CD4-positive, alpha-beta T cell treated with Interferon gamma for 1 hour (primary cell): ENCODE results near the gene RPL10A.

Experiments used
- DNase-seq: peaks from one replicate; pipeline ENCODE4 v3.0.0-alpha.2; 2020

The RPL10A gene

GRCh38 chr6:35477028-35477427, 8.8 kb downstream of the RPL10A start:
- DNase-seq, result no peak

- no peak for DNase-seq
Observed at GRCh38 chr6:35477551-35478179, 9.5 kb downstream of the RPL10A start.

- DNase-seq, result no peak
Observed at GRCh38 chr6:35478259-35478658, 10.1 kb downstream of the RPL10A start.

GRCh38 chr6:35480176-35480575, 12.0 kb downstream of the RPL10A start:
- DNase-seq, result no peak

- no peak for DNase-seq
Observed at GRCh38 chr6:35481226-35481625, 13.0 kb downstream of the RPL10A start.

GRCh38 chr6:35483062-35483461, 14.9 kb downstream of the RPL10A start:
- no peak for DNase-seq

- no peak for DNase-seq
Observed at GRCh38 chr6:35483490-35483889, 15.3 kb downstream of the RPL10A start.

- no peak for DNase-seq
Observed at GRCh38 chr6:35483893-35484645, 15.9 kb downstream of the RPL10A start.

GRCh38 chr6:35484921-35485392, 16.8 kb downstream of the RPL10A start:
- no peak for DNase-seq

GRCh38 chr6:35485402-35485877, 17.2 kb downstream of the RPL10A start:
- no peak for DNase-seq

- no peak for DNase-seq
Observed at GRCh38 chr6:35486005-35486925, 18.1 kb downstream of the RPL10A start.

GRCh38 chr6:35487658-35488516, 19.7 kb downstream of the RPL10A start:
- DNase-seq, result no peak

GRCh38 chr6:35488517-35488862, 20.3 kb downstream of the RPL10A start:
- DNase-seq, result no peak

- DNase-seq, result no peak
Observed at GRCh38 chr6:35489066-35489465, 20.9 kb downstream of the RPL10A start.

- no peak for DNase-seq
Observed at GRCh38 chr6:35489995-35490791, 22.0 kb downstream of the RPL10A start.

GRCh38 chr6:35490821-35491557, 22.8 kb downstream of the RPL10A start:
- DNase-seq, result no peak

- DNase-seq, result no peak
Observed at GRCh38 chr6:35491558-35492257, 23.5 kb downstream of the RPL10A start.

GRCh38 chr6:35492258-35492973, 24.2 kb downstream of the RPL10A start:
- DNase-seq, result no peak

GRCh38 chr6:35492974-35493284, 24.7 kb downstream of the RPL10A start:
- DNase-seq, result no peak
